Ishikawa (cell line): ENCODE results near the gene HOXC9.

Experiments used
- CEBPB ChIP-seq: IDR thresholded peaks from 2 replicates; pipeline ENCODE4 v1.6.1; 2012
- CREB1 ChIP-seq: IDR thresholded peaks from 2 replicates; pipeline ENCODE4 v1.6.1; 2012; ENCODE audit warnings: low read depth
- EGR1 ChIP-seq: IDR thresholded peaks from 2 replicates; pipeline ENCODE4 v1.6.1; 2012
- EP300 ChIP-seq: IDR thresholded peaks from 2 replicates; pipeline ENCODE4 v1.6.1; 2012; ENCODE audit warnings: borderline replicate concordance
- FOXM1 ChIP-seq: IDR thresholded peaks from 2 replicates; pipeline ENCODE4 v1.6.1; 2012; ENCODE audit warnings: low read depth, borderline replicate concordance
- MAX ChIP-seq: IDR thresholded peaks from 2 replicates; pipeline ENCODE4 v1.6.1; 2012
- NFIC ChIP-seq: IDR thresholded peaks from 2 replicates; pipeline ENCODE4 v1.6.1; 2012
- RAD21 ChIP-seq: IDR thresholded peaks from 2 replicates; pipeline ENCODE4 v1.6.1; 2012; ENCODE audit warnings: low read depth
- REST ChIP-seq: IDR thresholded peaks from 2 replicates; pipeline ENCODE4 v1.6.1; 2012; ENCODE audit warnings: low read depth, mild to moderate bottlenecking
- TAF1 ChIP-seq: IDR thresholded peaks from 2 replicates; pipeline ENCODE4 v1.6.1; 2012; ENCODE audit warnings: low read depth, mild to moderate bottlenecking
- TCF12 ChIP-seq: IDR thresholded peaks from 2 replicates; pipeline ENCODE4 v1.6.1; 2012; ENCODE audit warnings: low read depth
- TEAD4 ChIP-seq: IDR thresholded peaks from 2 replicates; pipeline ENCODE4 v1.6.1; 2012
- USF1 ChIP-seq: IDR thresholded peaks from 2 replicates; pipeline ENCODE4 v1.6.1; 2012
- YY1 ChIP-seq: IDR thresholded peaks from 2 replicates; pipeline ENCODE4 v1.6.1; 2012; ENCODE audit warnings: low read depth
- ZBTB7A ChIP-seq: IDR thresholded peaks from 2 replicates; pipeline ENCODE4 v1.6.1; 2012; ENCODE audit warnings: low read depth

HOXC9 gene

GRCh38 chr12:53959314-53959713 lies 40.6 kb upstream of the HOXC9 start:
- TF ChIP-seq NFIC (no peak), USF1 (no peak), YY1 (no peak), TEAD4 (no peak), MAX (no peak), EGR1 (no peak), CREB1 (no peak), ZBTB7A (no peak), EP300 (no peak), FOXM1 (no peak), REST (no peak)

- no peak for TF ChIP-seq YY1
- TF ChIP-seq FOXM1, result no peak
- no peak for TF ChIP-seq CREB1
- no peak for TF ChIP-seq CEBPB
- TF ChIP-seq USF1, result no peak
- TF ChIP-seq ZBTB7A, result no peak
- TF ChIP-seq EP300, result no peak
- TF ChIP-seq RAD21, result no peak
- TF ChIP-seq NFIC, result no peak
- TF ChIP-seq TEAD4, result no peak
- no peak for TF ChIP-seq REST
- no peak for TF ChIP-seq TAF1
- no peak for TF ChIP-seq TCF12
- no peak for TF ChIP-seq EGR1
These were observed 39.6 kb upstream of the HOXC9 start for GRCh38 chr12:53960187-53961024.

- TF ChIP-seq FOXM1 (no peak), MAX (no peak), EP300 (no peak), YY1 (no peak)
These were observed 38.8 kb upstream of the HOXC9 start for GRCh38 chr12:53961025-53961761.

GRCh38 chr12:53963005-53963404 lies 37.0 kb upstream of the HOXC9 start:
- TF ChIP-seq TAF1, result no peak
- no peak for TF ChIP-seq FOXM1
- no peak for TF ChIP-seq REST
- TF ChIP-seq RAD21, result no peak
- no peak for TF ChIP-seq NFIC
- no peak for TF ChIP-seq EP300
- TF ChIP-seq TEAD4, result no peak
- TF ChIP-seq CREB1, result no peak
- TF ChIP-seq USF1, result no peak
- no peak for TF ChIP-seq ZBTB7A
- TF ChIP-seq CEBPB, result no peak
- TF ChIP-seq YY1, result no peak
- TF ChIP-seq MAX, result no peak
- TF ChIP-seq EGR1, result no peak
- no peak for TF ChIP-seq TCF12
